Fibroblast of mammary gland (primary cell): Measurements from ENCODE around the gene STARD3NL.
"Not testable (repeated sequence)": the region's sequence is repeated elsewhere in the genome, so short reads cannot be mapped to it uniquely, and the experiment has no call there.

Experiments used
- DNase-seq: peaks from one replicate; pipeline ENCODE4 v3.0.0-alpha.2; 2010; ENCODE audit warnings: low read depth
- H3K4me3 ChIP-seq: 2 replicates; pipeline ENCODE4 v1.5.1; 2011; ENCODE audit warnings: low read depth, mild to moderate bottlenecking, low read length, moderate library complexity; ENCODE audit not compliant: control insufficient read depth
- TF ChIP-seq, protein P1 (sequence below): conservative IDR thresholded peaks from 2 replicates; pipeline ENCODE4 v1.5.1; 2011; ENCODE audit warnings: low read depth, low read length, inconsistent platforms; ENCODE audit not compliant: control insufficient read depth, insufficient read depth

Gene STARD3NL

DNA sequence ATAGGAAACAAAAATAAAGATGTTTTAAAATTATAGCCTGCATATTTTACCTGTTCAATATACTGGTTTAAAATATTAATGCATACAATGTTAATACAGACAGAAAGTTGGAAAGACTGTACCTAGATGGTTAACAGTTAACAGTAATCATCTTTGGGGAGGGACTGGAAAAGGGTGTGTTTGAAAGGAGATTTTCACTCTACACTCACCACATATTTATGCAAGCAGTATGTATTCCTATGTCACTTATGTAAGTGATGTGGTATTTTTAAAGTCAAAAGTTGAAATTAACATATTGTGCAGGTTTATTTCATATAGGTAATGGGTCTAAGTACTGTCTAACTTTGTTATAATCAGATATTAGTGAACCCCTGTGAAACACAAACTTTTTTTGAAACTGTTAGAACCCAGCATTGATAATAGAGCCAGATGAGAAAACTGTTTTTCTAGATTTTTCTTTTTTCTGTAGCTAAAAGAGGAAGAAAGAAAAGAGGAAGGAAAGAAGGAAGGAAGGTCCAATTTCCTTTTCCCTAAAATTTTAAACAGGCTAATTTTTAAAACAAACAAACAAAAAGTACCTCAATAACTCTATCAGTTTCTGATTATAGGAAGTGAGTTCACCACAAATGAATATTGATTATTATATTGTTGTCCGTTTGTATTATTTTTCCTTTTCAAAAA is 9.0 kb upstream of the STARD3NL start:
- TF ChIP-seq, protein P1, sequence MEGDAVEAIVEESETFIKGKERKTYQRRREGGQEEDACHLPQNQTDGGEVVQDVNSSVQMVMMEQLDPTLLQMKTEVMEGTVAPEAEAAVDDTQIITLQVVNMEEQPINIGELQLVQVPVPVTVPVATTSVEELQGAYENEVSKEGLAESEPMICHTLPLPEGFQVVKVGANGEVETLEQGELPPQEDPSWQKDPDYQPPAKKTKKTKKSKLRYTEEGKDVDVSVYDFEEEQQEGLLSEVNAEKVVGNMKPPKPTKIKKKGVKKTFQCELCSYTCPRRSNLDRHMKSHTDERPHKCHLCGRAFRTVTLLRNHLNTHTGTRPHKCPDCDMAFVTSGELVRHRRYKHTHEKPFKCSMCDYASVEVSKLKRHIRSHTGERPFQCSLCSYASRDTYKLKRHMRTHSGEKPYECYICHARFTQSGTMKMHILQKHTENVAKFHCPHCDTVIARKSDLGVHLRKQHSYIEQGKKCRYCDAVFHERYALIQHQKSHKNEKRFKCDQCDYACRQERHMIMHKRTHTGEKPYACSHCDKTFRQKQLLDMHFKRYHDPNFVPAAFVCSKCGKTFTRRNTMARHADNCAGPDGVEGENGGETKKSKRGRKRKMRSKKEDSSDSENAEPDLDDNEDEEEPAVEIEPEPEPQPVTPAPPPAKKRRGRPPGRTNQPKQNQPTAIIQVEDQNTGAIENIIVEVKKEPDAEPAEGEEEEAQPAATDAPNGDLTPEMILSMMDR, result no peak
- H3K4me3 ChIP-seq, result no peak overlapping the region
- no peak for DNase-seq

DNA sequence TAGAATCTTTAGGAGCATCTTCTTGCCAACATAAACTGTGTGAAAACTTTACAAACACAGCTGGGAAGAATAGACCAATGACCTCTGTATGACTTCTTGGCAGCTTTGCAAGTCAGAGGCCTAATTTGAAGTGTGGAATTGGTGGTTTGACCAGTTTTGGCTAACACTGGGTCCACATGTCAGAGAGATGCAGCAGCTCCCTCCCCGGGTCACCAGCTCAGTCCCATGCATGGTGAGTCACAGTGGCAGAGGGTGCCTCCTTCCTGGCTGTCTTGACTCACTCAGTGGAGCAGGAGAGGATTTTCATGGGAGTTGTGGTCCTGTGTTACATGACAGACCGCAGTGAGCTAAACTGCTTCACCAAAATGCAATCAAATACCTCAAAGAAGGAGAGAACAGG is 8.2 kb upstream of the STARD3NL start:
- H3K4me3 ChIP-seq, result no peak overlapping the region
- TF ChIP-seq, protein P1, result no peak
- DNase-seq, result peak; percentile 85

DNA sequence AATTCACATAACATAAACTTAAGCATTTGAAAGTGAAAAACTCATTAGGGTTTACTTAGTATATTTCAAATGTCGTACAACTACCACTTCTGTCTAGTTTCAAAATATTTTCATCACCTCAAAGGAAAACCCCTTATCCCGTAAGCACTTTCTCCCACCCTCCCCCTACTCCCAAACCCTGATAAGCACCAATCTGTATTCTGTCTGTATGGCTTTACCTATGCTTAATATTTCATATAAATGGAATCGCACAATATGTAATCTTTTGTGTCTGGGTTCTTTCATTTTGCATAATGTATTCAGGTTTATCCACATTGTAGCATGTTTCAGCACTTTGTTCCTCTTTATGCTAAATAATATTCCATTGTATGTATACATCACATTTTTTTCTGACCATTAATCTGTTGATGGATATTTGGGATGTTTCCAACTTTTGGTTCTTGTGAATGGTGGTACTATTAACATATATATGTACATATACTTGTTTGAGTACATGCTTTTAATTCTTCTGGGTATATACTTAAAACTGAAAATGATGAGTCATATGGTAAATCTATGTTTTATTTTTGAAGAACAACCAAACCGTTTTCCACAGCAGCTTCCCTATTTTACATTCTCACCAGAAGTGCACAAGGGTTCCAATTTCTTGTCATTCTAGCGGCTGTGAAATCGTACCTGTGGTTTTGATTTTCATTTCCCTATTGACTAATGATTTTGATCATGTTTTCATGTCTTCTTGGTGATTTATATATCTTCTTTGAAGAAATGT is 6.2 kb upstream of the STARD3NL start:
- TF ChIP-seq, protein P1, result no peak
- no peak overlapping the region for H3K4me3 ChIP-seq
- no peak for DNase-seq

DNA sequence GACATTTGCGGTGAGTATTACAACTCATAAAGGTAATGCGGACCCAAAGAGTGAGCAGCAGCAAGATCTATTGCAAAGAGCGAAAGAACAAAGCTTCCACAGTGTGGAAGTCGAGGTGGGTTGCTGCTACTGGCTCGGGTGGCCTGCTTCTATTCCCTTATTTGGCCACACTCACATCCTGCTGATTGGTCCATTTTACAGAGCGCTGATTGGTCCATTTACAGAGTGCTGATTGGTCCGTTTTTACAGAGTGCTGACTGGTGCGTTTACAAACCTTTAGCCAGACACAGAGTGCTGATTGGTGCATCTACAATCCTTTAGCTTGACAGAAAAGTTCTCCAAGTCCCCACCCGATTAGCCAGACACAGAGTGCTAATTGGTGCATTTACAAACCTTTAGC is 2.5 kb upstream of the STARD3NL start:
- H3K4me3 ChIP-seq, DNase-seq: not testable (repeated sequence)

DNA sequence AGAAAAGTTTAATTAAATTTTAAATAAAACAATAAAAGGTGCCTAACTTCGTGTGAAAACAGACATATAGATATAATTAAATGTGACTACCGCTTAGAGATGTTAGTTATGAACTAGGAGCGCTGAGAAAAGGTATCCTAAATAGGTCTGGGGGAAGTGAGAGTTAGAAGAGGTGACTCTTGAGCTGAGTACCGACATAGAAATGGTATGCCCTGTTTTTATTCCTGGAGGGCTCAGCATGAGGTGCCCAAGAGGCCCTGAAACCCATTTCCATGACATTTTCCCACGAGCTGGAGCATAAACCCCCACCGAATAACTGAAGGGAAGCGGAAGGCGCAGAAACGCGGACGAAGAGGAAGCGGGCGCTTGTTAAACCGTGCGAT is 433 bp upstream of the STARD3NL start:
- H3K4me3 ChIP-seq, result peak overlapping the region; percentile 88
- TF ChIP-seq, protein P1, result no peak
- DNase-seq, result no peak

DNA sequence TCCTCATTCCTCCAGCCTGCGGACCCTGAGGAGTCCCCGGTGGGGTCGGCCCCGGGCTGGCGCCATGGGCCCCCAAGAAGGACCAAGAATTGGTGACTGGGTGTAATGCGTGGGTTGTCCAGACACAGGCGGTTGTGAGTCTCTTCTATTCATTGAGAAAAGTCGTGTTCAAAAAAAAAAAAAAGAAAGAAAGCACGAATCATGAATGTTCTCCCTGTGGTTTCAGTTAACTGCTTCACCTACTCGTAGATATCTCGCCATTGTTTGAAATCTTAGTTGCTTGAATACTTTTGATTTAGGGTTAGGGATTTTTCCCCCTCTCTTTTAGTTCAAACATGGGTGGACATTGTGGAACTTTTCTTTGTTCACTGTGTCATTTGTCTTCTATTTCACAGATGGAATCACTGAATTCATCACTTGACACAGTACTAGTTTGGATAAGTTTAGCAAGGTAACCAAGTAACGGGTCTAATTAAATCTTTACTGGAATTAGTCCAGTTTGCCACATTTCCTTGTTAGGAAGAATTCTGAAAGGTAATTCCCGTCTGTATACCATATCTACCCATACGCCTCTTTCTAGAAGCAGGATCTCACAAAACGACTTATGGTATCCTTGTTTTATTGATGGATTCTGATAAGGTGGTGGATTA is 775 bp downstream of the STARD3NL start:
- DNase-seq, result peak; percentile 54
- H3K4me3 ChIP-seq, result peak overlapping the region; percentile 88
- TF ChIP-seq, protein P1, result no peak

DNA sequence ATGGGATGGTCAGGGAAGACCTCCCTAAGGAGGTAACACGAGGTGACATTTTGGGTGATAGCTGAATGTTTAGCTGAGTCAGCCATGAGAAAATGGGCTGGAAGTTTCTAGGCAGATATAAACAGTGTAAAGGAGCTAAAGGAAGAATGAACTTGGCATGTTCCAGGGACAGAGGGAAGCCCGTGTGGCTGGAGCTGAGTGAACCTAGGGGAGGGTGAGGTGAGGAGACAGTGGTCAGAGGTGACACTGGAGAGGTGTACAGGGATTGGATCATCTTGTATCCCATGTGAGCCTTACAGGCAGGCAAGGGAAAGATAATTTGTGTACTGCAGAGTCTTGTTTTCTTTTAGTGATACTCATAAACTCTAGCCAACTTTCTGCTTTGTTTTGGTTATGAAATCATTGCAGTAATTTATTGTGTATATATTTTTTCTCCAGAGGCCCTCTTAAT is 1.8 kb downstream of the STARD3NL start:
- H3K4me3 ChIP-seq, result peak overlapping the region; percentile 13
- TF ChIP-seq, protein P1, result no peak
- DNase-seq, result peak; percentile 40
